Measurements from ENCODE around the gene C5orf46. TPM values are rescaled to one million over a fixed set of nuclear protein-coding genes. Genes with fewer than 3 reads are reported as not detected.

The C5orf46 gene
- total RNA-seq, 1 experiment from 2014 or later: not detected

- DNase-seq (ENCODE audit: low spot score): no peak
- ChIA-PET CTCF (no interaction called here), POLR2A (ENCODE audit: low non-redundant PET) (interaction anchor here (0.6 kb wide), 1 partner anchor 176 kb away, joined by 8 read pairs; no protein-coding TSS in a partner anchor)
- Histone ChIP-seq H3K9me3 (ENCODE audit: low read depth, low read length, poor library complexity, severe bottlenecking) (no peaks in the 10 kb centered on the region), H3K4me1 (ENCODE audit: insufficient read depth, low read length, poor library complexity, severe bottlenecking) (no peaks in the 10 kb centered on the region), H3K27ac (ENCODE audit: low read depth, low read length, poor library complexity, severe bottlenecking) (no peak overlapping the region), H3K4me3 (ENCODE audit: low read depth, low read length, poor library complexity, severe bottlenecking) (no peak overlapping the region), H3K27me3 (replicated peaks; ENCODE audit: insufficient read depth, low read depth, low read length, poor library complexity) (no peaks in the 10 kb centered on the region), H3K36me3 (ENCODE audit: insufficient read depth, low read length, poor library complexity, severe bottlenecking) (no peaks in the 10 kb centered on the region)
- intact Hi-C loops (cut with micrococcal nuclease; ENCODE audit: unreplicated experiment): loop anchor here (5.0 to 10.0 kb wide), 2 partner anchors 195 to 312 kb away; no protein-coding TSS in a partner anchor
- no TSS peak for BruUV-seq (replicated peaks)
- TF ChIP-seq, protein P1, sequence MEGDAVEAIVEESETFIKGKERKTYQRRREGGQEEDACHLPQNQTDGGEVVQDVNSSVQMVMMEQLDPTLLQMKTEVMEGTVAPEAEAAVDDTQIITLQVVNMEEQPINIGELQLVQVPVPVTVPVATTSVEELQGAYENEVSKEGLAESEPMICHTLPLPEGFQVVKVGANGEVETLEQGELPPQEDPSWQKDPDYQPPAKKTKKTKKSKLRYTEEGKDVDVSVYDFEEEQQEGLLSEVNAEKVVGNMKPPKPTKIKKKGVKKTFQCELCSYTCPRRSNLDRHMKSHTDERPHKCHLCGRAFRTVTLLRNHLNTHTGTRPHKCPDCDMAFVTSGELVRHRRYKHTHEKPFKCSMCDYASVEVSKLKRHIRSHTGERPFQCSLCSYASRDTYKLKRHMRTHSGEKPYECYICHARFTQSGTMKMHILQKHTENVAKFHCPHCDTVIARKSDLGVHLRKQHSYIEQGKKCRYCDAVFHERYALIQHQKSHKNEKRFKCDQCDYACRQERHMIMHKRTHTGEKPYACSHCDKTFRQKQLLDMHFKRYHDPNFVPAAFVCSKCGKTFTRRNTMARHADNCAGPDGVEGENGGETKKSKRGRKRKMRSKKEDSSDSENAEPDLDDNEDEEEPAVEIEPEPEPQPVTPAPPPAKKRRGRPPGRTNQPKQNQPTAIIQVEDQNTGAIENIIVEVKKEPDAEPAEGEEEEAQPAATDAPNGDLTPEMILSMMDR (conservative IDR thresholded peaks at IDR 0.05; ENCODE audit: low read depth, low read length): no peak
- no peak for TF ChIP-seq EZH2 (IDR thresholded peaks at IDR 0.05; ENCODE audit: borderline replicate concordance, low read depth, low read length, poor library complexity, severe bottlenecking)
Observed at GRCh38 chr5:147939431-147940114, 33.2 kb upstream of the C5orf46 start.

GRCh38 chr5:147935032-147935431 lies 28.7 kb upstream of the C5orf46 start:
- Histone ChIP-seq H3K4me3 (ENCODE audit: low read depth, low read length, poor library complexity, severe bottlenecking) (no peak overlapping the region), H3K9me3 (ENCODE audit: low read depth, low read length, poor library complexity, severe bottlenecking) (no peaks in the 10 kb centered on the region), H3K27ac (ENCODE audit: low read depth, low read length, poor library complexity, severe bottlenecking) (no peak overlapping the region), H3K36me3 (ENCODE audit: insufficient read depth, low read length, poor library complexity, severe bottlenecking) (no peaks in the 10 kb centered on the region), H3K27me3 (replicated peaks; ENCODE audit: insufficient read depth, low read depth, low read length, poor library complexity) (no peaks in the 10 kb centered on the region), H3K4me1 (ENCODE audit: insufficient read depth, low read length, poor library complexity, severe bottlenecking) (no peaks in the 10 kb centered on the region)
- POLR2A ChIA-PET (ENCODE audit: low non-redundant PET): no interaction called here
- CTCF ChIA-PET: interaction anchor here (1.5 kb wide), 1 partner anchor 48 kb away, joined by 8 read pairs; no protein-coding TSS in a partner anchor
- TF ChIP-seq EZH2 (IDR thresholded peaks at IDR 0.05; ENCODE audit: borderline replicate concordance, low read depth, low read length, poor library complexity, severe bottlenecking): no peak
- TF ChIP-seq, protein P1 (conservative IDR thresholded peaks at IDR 0.05; ENCODE audit: low read depth, low read length): peak; percentile 71
- intact Hi-C loops (cut with micrococcal nuclease; ENCODE audit: unreplicated experiment): loop anchor here (1.0 to 10.0 kb wide), 4 partner anchors 48 to 308 kb away; no protein-coding TSS in a partner anchor
- no TSS peak for BruUV-seq (replicated peaks)
- peak; percentile 82 for DNase-seq (ENCODE audit: low spot score)

GRCh38 chr5:147930769-147931168 lies 24.4 kb upstream of the C5orf46 start:
- H3K9me3 ChIP-seq (ENCODE audit: low read depth, low read length, poor library complexity, severe bottlenecking): no peaks in the 10 kb centered on the region
- DNase-seq (ENCODE audit: low spot score): no peak
- intact Hi-C loops (cut with micrococcal nuclease; ENCODE audit: unreplicated experiment): loop anchor here (10.0 kb wide), 1 partner anchor 186 kb away; no protein-coding TSS in a partner anchor
- TF ChIP-seq, protein P1 (conservative IDR thresholded peaks at IDR 0.05; ENCODE audit: low read depth, low read length): no peak
- no peak for TF ChIP-seq EZH2 (IDR thresholded peaks at IDR 0.05; ENCODE audit: borderline replicate concordance, low read depth, low read length, poor library complexity, severe bottlenecking)
- no peaks in the 10 kb centered on the region for H3K4me1 ChIP-seq (ENCODE audit: insufficient read depth, low read length, poor library complexity, severe bottlenecking)
- POLR2A ChIA-PET (ENCODE audit: low non-redundant PET): no interaction called here
- H3K4me3 ChIP-seq (ENCODE audit: low read depth, low read length, poor library complexity, severe bottlenecking): no peak overlapping the region
- no TSS peak for BruUV-seq (replicated peaks)
- no peak overlapping the region for H3K27ac ChIP-seq (ENCODE audit: low read depth, low read length, poor library complexity, severe bottlenecking)
- no peaks in the 10 kb centered on the region for H3K27me3 ChIP-seq (replicated peaks; ENCODE audit: insufficient read depth, low read depth, low read length, poor library complexity)
- H3K36me3 ChIP-seq (ENCODE audit: insufficient read depth, low read length, poor library complexity, severe bottlenecking): no peaks in the 10 kb centered on the region
- CTCF ChIA-PET: no interaction called here
